CD8-positive, alpha-beta memory T cell (primary cell): Measurements from ENCODE around the gene KATNB1. TPM values are rescaled to one million over a fixed set of nuclear protein-coding genes. Genes with fewer than 3 reads are reported as not detected.

Source experiments
- CTCF ChIA-PET: fragments of 350-600 bp; sonication (Branson Sonifier 250); formaldehyde crosslinking; loops from one replicate; lab custom pipeline; 2021; ENCODE audit warnings: antibody characterized with exemption; lab: Charles Lee
- POLR2A ChIA-PET: fragments of 350-600 bp; sonication (Branson Sonifier 250); formaldehyde crosslinking; loops from one replicate; lab custom pipeline; 2021; ENCODE audit warnings: antibody characterized with exemption; lab: Charles Lee
- DNase-seq, 5 donors: peaks; one replicate each; pipeline versions ENCODE4 v3.0.0 to v3.0.0-alpha.2; 2020 to 2022; ENCODE audit warnings: mixed read lengths in 1 of 5
- H3K27ac ChIP-seq: one replicate; pipeline ENCODE4 v1.7.0; 2013; ENCODE audit warnings: low read depth, mild to moderate bottlenecking, low read length, moderate library complexity
- H3K27me3 ChIP-seq: 2 replicates; pipeline ENCODE4 v1.7.0; 2013; ENCODE audit warnings: low read length, mild to moderate bottlenecking; ENCODE audit not compliant: insufficient read depth, poor library complexity, severe bottlenecking
- H3K36me3 ChIP-seq: 2 replicates; pipeline ENCODE4 v1.7.0; 2013; ENCODE audit warnings: mild to moderate bottlenecking, low read length, moderate library complexity; ENCODE audit not compliant: insufficient read depth
- H3K4me1 ChIP-seq: 2 replicates; pipeline ENCODE4 v1.7.0; 2013; ENCODE audit warnings: mild to moderate bottlenecking, low read length, moderate library complexity; ENCODE audit not compliant: insufficient read depth
- H3K4me3 ChIP-seq: 2 replicates; pipeline ENCODE4 v1.7.0; 2013; ENCODE audit warnings: mild to moderate bottlenecking, low read length
- H3K9me3 ChIP-seq: 2 replicates; pipeline ENCODE4 v1.7.0; 2013; ENCODE audit warnings: mild to moderate bottlenecking, low read length
- H3K27ac Mint-ChIP-seq, 8 donors: one replicate each; pipeline ENCODE4 v1.8.0; 2020 to 2021; ENCODE audit warnings: mixed read lengths in 8 of 8, mild to moderate bottlenecking in 6 of 8, inconsistent platforms in 3 of 8, moderate library complexity in 3 of 8
- H3K27me3 Mint-ChIP-seq, 2 donors: one replicate each; pipeline ENCODE4 v1.8.0; 2020 to 2021; ENCODE audit warnings: mixed read lengths in 2 of 2, mild to moderate bottlenecking in 1 of 2, moderate library complexity in 1 of 2
- H3K36me3 Mint-ChIP-seq, 3 donors: one replicate each; pipeline ENCODE4 v1.8.0; 2020 to 2021; ENCODE audit warnings: mixed read lengths in 3 of 3, inconsistent platforms in 1 of 3, mild to moderate bottlenecking in 1 of 3
- H3K4me1 Mint-ChIP-seq, 3 donors: one replicate each; pipeline ENCODE4 v1.8.0; 2020 to 2021; ENCODE audit warnings: mixed read lengths in 3 of 3, inconsistent platforms in 1 of 3, mild to moderate bottlenecking in 1 of 3
- H3K4me3 Mint-ChIP-seq, 7 donors: one replicate each; pipeline ENCODE4 v1.8.0; 2020 to 2021; ENCODE audit warnings: mixed read lengths in 7 of 7, mild to moderate bottlenecking in 6 of 7, moderate library complexity in 4 of 7, inconsistent platforms in 2 of 7
- H3K9me3 Mint-ChIP-seq, 5 donors: one replicate each; pipeline ENCODE4 v1.8.0; 2020 to 2022; ENCODE audit warnings: mixed read lengths in 5 of 5, mild to moderate bottlenecking in 3 of 5, moderate library complexity in 2 of 5, inconsistent platforms in 1 of 5
- polyA plus RNA-seq: library from polyadenylated mRNA; unstranded; fragments of 300-500 nt; fragmentation: Illumina TruSeq; gene quantifications from one replicate; pipeline ENCODE4 v1.2.3, GENCODE V29; 2021
- total RNA-seq, 2 experiments: library from RNA; stranded (reverse); gene quantifications; one replicate each; pipeline ENCODE4 v1.2.3, GENCODE V29; 2021

The KATNB1 gene
- total and polyA plus RNA-seq, 3 experiments from 2014 or later, result 29.7 to 53.0 (median 50.2) TPM

DNA sequence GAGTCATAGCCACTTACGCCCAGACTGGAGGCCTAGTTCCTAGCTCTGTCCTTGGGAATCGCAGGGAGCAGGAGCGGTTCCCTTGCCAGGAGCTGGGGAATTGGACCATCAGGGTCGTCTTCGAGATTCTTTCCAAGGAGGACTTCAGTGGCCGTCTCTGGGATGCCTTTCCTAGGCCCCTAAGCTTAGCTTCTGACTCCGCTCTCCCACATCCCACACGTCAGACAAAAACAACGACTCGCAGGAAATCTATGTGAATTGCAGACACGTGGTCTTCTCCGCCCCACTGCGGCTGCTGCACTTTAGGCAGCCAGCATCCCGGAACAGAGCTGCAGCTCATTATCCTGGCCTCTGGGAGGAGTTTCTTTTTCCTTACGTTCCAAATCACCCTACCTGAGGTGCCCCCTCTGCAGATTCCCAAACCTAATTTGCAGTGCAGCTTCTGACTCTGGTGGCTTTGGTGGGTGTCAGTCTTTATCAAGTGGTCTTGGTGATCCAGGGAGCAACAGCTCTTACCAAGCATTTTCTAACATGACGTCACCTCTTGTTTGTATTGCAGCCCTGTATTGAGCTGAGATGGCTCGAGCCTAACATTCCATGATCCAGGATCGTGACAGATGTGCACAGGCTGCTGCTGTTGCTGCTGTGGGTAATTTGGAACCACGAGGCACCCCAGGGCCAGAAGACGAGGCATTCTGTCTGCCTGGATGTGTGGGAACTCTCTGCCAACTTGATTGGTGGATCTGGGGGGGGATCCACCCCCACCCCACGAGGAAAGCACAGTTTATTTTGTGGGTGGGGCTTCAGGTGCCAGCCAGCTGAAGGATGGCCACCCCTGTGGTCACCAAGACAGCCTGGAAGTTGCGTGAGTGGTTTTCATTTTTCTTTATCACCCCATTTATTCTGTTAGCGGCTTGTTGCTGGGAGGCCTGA is 1.1 kb downstream of the KATNB1 start:
- no peaks in the 10 kb centered on the region for H3K27me3 ChIP-seq
- Mint-ChIP-seq H3K4me1 (peaks cover 30 to 44% (median 38%) of the 10 kb centered on the region in 3 donors), H3K9me3 (peaks cover 0 to 6% (median 0%) of the 10 kb centered on the region in 5 donors), H3K36me3 (peaks cover 0 to 20% (median 4%) of the 10 kb centered on the region in 3 donors), H3K4me3 (peak overlapping the region; percentile 91 to 100 (median 96)), H3K27me3 (peaks cover 0 to 5% of the 10 kb centered on the region in 2 donors), H3K27ac (peak overlapping the region; percentile 79 to 98 (median 96))
- ChIA-PET POLR2A (interaction anchor here (1.3 to 2.2 kb wide), 4 partner anchors 74 to 393 kb away, joined by 4 to 8 read pairs (median 6); partner anchors contain the start of genes CFAP20, CIAPIN1, COQ9 and POLR2C), CTCF (interaction anchor here (0.7 to 3.2 kb wide), 9 partner anchors 20 to 320 kb away, joined by 3 to 29 read pairs (median 3); partner anchors contain the start of genes USB1 and ZNF319)
- DNase-seq, result peak; percentile 33 to 71 (median 44)
- H3K27ac ChIP-seq, result peak overlapping the region; percentile 73
- H3K4me1 ChIP-seq, result peaks cover 25% of the 10 kb centered on the region
- peak overlapping the region; percentile 86 for H3K4me3 ChIP-seq
- H3K36me3 ChIP-seq, result no peaks in the 10 kb centered on the region
- no peaks in the 10 kb centered on the region for H3K9me3 ChIP-seq

DNA sequence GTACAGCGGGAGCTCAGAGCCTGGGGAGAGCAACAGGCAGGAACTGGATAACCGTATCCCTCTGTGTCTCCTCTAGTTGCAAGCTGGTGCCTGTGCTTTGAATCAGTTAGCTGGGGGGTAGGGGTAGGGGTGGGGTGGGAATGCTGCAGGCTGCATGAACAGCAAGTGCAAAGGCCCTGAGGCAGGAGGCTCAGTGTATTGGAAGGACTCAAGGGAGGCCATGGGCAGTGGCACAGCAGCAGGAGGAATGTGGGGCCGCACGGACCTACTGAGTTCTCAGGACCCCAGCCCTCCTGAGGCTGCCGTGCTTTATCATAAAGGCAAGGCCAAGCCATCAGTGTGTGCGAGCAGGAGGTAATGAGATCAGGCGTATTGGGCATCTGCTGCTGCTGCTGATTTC is 3.3 kb downstream of the KATNB1 start:
- H3K36me3 ChIP-seq, result no peaks in the 10 kb centered on the region
- CTCF ChIA-PET, result interaction anchor here (0.5 to 1.3 kb wide), 4 partner anchors 9 to 162 kb away, joined by 3 read pairs; no protein-coding TSS in a partner anchor
- no peaks in the 10 kb centered on the region for H3K27me3 ChIP-seq
- no peak for DNase-seq
- no peak overlapping the region for H3K4me3 ChIP-seq
- no peaks in the 10 kb centered on the region for H3K9me3 Mint-ChIP-seq
- no peak overlapping the region for H3K4me3 Mint-ChIP-seq
- peaks cover 25% of the 10 kb centered on the region for H3K4me1 ChIP-seq
- no peaks in the 10 kb centered on the region for H3K9me3 ChIP-seq
- no peak overlapping the region for H3K27ac ChIP-seq
- peaks cover 0 to 5% of the 10 kb centered on the region in 2 donors for H3K27me3 Mint-ChIP-seq
- peaks cover 0 to 36% (median 4%) of the 10 kb centered on the region in 3 donors for H3K36me3 Mint-ChIP-seq
- H3K4me1 Mint-ChIP-seq, result peaks cover 23 to 36% (median 31%) of the 10 kb centered on the region in 3 donors
- H3K27ac Mint-ChIP-seq, result no peak overlapping the region
- POLR2A ChIA-PET, result no interaction called here

DNA sequence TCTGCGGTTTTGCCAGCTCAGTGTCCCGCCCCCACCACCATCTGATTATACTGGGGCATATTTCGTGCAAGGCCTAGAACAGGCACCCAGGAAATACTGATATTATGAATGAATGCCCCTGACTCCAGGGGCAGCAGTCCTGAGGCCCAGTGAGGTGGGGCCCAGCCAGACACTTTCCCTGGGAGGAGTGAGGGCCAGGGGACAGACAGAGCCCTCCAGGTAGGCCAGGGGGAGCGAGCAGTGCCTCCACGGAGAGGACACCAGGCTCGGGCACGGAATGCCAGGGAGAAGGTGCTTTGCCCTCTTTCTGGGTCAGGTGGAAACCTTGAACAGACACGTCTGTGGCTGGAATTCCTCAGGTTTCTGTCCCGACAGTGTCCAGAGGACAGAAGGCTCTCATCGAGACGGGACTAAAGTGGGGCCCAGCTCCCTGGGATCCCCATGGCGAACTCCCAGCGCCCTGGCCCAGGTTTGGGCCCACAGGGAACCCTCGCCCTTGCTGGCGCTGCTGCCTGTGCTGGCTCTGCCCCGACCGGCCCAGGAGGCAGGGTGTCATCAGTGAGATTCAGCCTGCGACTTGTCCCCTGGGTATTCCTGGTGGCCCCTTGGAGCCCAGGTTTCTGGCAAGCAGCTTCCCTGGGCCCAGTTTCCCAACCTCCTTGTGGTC is 4.3 kb downstream of the KATNB1 start:
- Mint-ChIP-seq H3K9me3 (no peaks in the 10 kb centered on the region), H3K27me3 (peaks cover 0 to 5% of the 10 kb centered on the region in 2 donors)

DNA sequence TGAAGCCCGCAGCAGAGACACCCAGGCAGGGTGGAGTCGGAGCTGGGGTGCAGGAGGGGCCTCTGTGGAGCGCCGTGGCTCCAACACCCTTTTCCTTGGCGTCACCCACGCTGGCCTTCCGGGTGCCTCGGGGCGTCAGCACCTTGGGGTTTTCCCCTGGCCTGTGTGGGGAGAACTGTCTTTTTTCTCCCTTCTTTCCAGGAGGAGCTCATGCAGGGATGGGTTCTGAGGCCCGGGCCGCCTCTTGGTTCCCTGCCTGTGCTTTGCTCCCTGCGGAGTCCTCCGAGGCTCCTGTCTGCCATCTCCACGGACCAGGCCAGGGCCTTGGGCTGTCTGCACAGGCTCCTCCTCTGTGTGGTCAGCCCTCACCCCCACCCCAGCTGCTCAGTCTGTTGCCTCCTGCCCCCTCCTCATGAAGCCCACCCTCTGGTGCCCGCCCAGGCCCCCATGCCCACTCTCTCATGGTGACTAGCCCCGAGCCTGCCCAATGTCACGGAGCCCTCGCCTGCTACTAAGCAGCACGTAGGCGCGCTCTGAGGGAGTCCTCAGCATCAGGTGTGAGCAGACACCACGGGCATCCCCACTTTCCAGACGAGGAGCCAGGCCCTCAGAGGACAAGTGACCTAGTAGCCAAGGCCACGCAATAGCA is 5.0 kb downstream of the KATNB1 start:
- ChIA-PET CTCF (no interaction called here), POLR2A (no interaction called here)
- no peak overlapping the region for H3K27ac ChIP-seq
- peaks cover 20% of the 10 kb centered on the region for H3K4me1 ChIP-seq
- H3K9me3 Mint-ChIP-seq, result no peaks in the 10 kb centered on the region
- H3K27me3 Mint-ChIP-seq, result no peaks in the 10 kb centered on the region
- H3K27ac Mint-ChIP-seq, result no peak overlapping the region
- peaks cover 0 to 39% (median 4%) of the 10 kb centered on the region in 3 donors for H3K36me3 Mint-ChIP-seq
- H3K36me3 ChIP-seq, result no peaks in the 10 kb centered on the region
- no peaks in the 10 kb centered on the region for H3K9me3 ChIP-seq
- no peak overlapping the region for H3K4me3 ChIP-seq
- no peak overlapping the region for H3K4me3 Mint-ChIP-seq
- H3K27me3 ChIP-seq, result no peaks in the 10 kb centered on the region
- H3K4me1 Mint-ChIP-seq, result peaks cover 16 to 25% (median 21%) of the 10 kb centered on the region in 3 donors
- DNase-seq, result no peak

More for the DNA sequence above, 4.3 kb downstream of the KATNB1 start:
- Mint-ChIP-seq H3K4me1 (peaks cover 21 to 30% (median 24%) of the 10 kb centered on the region in 3 donors), H3K36me3 (peaks cover 0 to 41% (median 4%) of the 10 kb centered on the region in 3 donors), H3K4me3 (no peak overlapping the region), H3K27ac (no peak overlapping the region)
- DNase-seq, result no peak
- ChIA-PET POLR2A (no interaction called here), CTCF (interaction anchor here (1.1 kb wide), 2 partner anchors 8 to 164 kb away, joined by 3 read pairs; no protein-coding TSS in a partner anchor)
- no peaks in the 10 kb centered on the region for H3K36me3 ChIP-seq
- H3K27ac ChIP-seq, result no peak overlapping the region
- H3K9me3 ChIP-seq, result no peaks in the 10 kb centered on the region
- no peak overlapping the region for H3K4me3 ChIP-seq
- H3K27me3 ChIP-seq, result no peaks in the 10 kb centered on the region
- peaks cover 20% of the 10 kb centered on the region for H3K4me1 ChIP-seq

DNA sequence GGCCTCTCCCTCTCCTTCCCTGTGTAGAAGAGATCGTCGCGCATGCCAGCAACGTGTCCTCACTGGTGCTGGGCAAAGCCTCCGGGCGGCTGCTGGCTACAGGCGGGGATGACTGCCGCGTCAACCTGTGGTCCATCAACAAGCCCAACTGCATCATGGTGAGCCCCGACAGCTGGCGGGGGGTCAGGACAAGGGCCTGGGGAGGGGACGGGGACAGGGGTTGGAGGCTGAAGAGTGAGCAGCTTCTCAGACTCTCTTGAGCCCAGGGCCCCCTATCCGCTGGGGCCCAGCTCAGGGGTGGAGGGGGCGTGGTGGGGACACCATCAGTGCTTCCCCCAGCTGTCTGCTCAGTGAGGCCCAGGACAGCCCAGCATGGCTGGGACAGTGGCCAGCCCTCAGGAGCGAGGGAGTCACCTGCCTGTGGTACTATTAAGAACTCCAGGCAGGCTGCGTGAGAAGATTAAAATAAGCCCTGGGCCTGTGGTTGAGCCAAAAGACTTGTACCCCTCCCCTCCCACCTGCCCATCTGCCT is 6.2 kb downstream of the KATNB1 start:
- H3K4me1 Mint-ChIP-seq, result peaks cover 6 to 13% (median 12%) of the 10 kb centered on the region in 3 donors
- POLR2A ChIA-PET, result no interaction called here
- Histone ChIP-seq H3K27me3 (no peaks in the 10 kb centered on the region), H3K4me1 (peaks cover 11% of the 10 kb centered on the region), H3K36me3 (no peaks in the 10 kb centered on the region), H3K9me3 (no peaks in the 10 kb centered on the region), H3K27ac (no peak overlapping the region), H3K4me3 (no peak overlapping the region)
- no peaks in the 10 kb centered on the region for H3K27me3 Mint-ChIP-seq
- peaks cover 0 to 37% (median 4%) of the 10 kb centered on the region in 3 donors for H3K36me3 Mint-ChIP-seq
- no peak for DNase-seq
- no peaks in the 10 kb centered on the region for H3K9me3 Mint-ChIP-seq
- CTCF ChIA-PET, result no interaction called here
- H3K4me3 Mint-ChIP-seq, result no peak overlapping the region
- no peak overlapping the region for H3K27ac Mint-ChIP-seq

DNA sequence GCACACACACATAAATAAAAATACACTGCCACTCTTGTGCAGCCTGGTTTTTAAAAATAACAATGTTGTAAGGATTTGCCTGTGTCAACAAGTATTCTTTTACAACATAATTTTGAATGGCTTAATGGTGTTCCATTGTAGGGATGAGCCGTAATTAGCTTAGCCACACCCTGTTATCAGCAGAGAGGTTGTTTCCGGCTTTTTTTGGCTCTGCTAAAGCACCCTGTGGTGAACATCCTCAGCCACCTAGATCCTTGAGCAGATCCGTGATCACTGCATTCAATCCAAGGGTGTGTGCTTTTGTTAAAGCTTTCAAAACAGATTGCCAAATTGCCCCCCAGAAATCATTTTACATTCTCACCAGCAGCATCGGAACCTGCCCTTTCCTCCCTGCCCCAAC is 7.0 kb downstream of the KATNB1 start:
- Histone ChIP-seq H3K27ac (no peak overlapping the region), H3K4me1 (peaks cover 3% of the 10 kb centered on the region), H3K36me3 (no peaks in the 10 kb centered on the region), H3K27me3 (no peaks in the 10 kb centered on the region), H3K9me3 (no peaks in the 10 kb centered on the region), H3K4me3 (no peak overlapping the region)
- POLR2A ChIA-PET, result no interaction called here
- DNase-seq, result no peak
- CTCF ChIA-PET, result interaction anchor here (0.8 kb wide), 1 partner anchor 15 kb away, joined by 3 read pairs; no protein-coding TSS in a partner anchor
- Mint-ChIP-seq H3K27ac (no peak overlapping the region), H3K27me3 (no peaks in the 10 kb centered on the region), H3K36me3 (peaks cover 0 to 41% (median 7%) of the 10 kb centered on the region in 3 donors), H3K9me3 (no peaks in the 10 kb centered on the region), H3K4me1 (peaks cover 3 to 5% (median 4%) of the 10 kb centered on the region in 3 donors), H3K4me3 (no peak overlapping the region)

DNA sequence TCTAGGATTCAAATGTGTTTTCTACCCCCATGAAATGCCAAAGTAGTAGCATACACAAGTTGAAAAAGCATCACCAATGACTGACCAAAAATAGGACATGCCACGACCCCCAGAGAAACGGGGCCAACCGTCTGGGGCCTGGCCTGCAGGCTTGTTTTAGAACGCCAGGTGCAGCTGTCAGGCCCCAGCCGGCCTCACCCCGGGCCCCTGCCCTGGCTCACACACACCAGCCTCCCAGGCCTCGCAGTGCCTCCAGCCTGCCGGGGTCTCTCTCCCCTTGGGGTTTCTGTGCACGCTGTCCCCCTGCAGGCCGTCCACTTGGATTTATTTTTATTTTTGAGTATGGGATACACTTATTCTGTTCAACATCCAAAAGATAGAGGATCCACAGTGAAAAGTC is 7.9 kb downstream of the KATNB1 start:
- DNase-seq, result no peak
- Mint-ChIP-seq H3K4me1 (no peaks in the 10 kb centered on the region), H3K27me3 (no peaks in the 10 kb centered on the region), H3K36me3 (peaks cover 0 to 40% (median 8%) of the 10 kb centered on the region in 3 donors), H3K4me3 (no peak overlapping the region), H3K27ac (no peak overlapping the region), H3K9me3 (no peaks in the 10 kb centered on the region)
- POLR2A ChIA-PET, result no interaction called here
- no peak overlapping the region for H3K4me3 ChIP-seq
- H3K27me3 ChIP-seq, result no peaks in the 10 kb centered on the region
- no peaks in the 10 kb centered on the region for H3K9me3 ChIP-seq
- H3K36me3 ChIP-seq, result no peaks in the 10 kb centered on the region
- no peak overlapping the region for H3K27ac ChIP-seq
- no peaks in the 10 kb centered on the region for H3K4me1 ChIP-seq
- CTCF ChIA-PET, result no interaction called here
